H1 (cell line): ENCODE measurements around the gene SMARCD1.

Experiments used
- EZH2 ChIP-seq: fragments of 200-600 bp; sonication (generic); IDR thresholded peaks from 2 replicates; pipeline ENCODE4 v1.7.1; 2012; ENCODE audit warnings: low read depth, mild to moderate bottlenecking, moderate library complexity, low read length, inconsistent platforms; ENCODE audit not compliant: severe bottlenecking
- GABPA ChIP-seq: IDR thresholded peaks from 2 replicates; pipeline ENCODE4 v1.6.1; 2011; ENCODE audit warnings: mild to moderate bottlenecking, low read length, moderate library complexity, borderline replicate concordance; ENCODE audit not compliant: insufficient read depth
- NRF1 ChIP-seq: IDR thresholded peaks from 2 replicates; pipeline ENCODE4 v1.6.1; 2011; ENCODE audit warnings: mild to moderate bottlenecking, low read depth, low read length, improper control_type of control experiment
- POLR2A ChIP-seq, 2 experiments: IDR thresholded peaks; 1 replicate in 1 of 2; 2 replicates in 1 of 2; pipeline ENCODE4 v1.6.1; 2011; ENCODE audit warnings: low read depth in 2 of 2, low read length in 2 of 2, mild to moderate bottlenecking in 2 of 2; ENCODE audit errors: control extremely low read depth in 1 of 2
- RXRA ChIP-seq: IDR thresholded peaks from 2 replicates; pipeline ENCODE4 v1.6.1; 2011; ENCODE audit warnings: low read depth, mild to moderate bottlenecking, low read length, moderate library complexity; ENCODE audit not compliant: insufficient read depth
- ZNF274 ChIP-seq: IDR thresholded peaks from 2 replicates; pipeline ENCODE4 v1.7.0; 2012; ENCODE audit warnings: low read length, borderline replicate concordance; ENCODE audit errors: extremely low read depth
- TF ChIP-seq, protein P1 (sequence below), 3 experiments: IDR thresholded peaks; 1 replicate in 2 of 3; 2 replicates in 1 of 3; pipeline versions ENCODE4 v1.5.1 to v1.6.1; 2011; ENCODE audit warnings: low read length in 3 of 3, mild to moderate bottlenecking in 3 of 3, inconsistent platforms in 2 of 3, low read depth in 1 of 3, moderate library complexity in 1 of 3; ENCODE audit not compliant: insufficient read depth in 1 of 3; ENCODE audit errors: control extremely low read depth in 1 of 3

DNA sequence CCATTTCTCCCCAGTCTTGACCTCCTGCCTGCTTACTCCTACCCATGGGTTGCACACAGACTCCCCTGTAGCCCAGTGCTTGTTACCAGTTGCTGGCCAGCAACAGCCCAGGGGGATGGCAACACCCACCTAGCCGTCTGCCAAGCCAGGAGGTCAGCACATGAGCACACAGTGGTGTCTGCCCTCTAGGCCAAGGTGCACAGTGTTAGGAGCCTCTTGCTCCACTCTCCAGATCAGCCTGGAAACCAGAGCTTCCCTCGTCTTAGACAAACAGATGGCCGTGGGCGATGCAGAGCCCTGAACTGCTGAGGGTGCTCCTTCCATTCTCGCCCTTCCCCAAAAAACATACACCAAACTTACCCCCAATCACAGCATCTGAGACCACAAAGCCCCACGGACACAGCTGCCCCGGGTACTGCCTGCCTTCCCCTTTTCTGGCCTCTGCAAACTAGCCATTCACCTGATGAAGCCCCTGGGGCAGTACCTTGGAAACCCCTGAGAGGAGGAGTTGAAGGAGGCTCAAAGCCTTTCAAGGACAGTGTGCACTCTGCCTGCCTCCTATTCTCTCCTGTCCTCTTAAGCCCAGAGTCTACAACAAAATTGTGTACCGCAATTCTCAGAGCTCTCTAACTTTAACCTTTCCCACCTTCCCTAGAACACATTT, 17.6 kb downstream of the SMARCD1 start:
- TF ChIP-seq, protein P1, sequence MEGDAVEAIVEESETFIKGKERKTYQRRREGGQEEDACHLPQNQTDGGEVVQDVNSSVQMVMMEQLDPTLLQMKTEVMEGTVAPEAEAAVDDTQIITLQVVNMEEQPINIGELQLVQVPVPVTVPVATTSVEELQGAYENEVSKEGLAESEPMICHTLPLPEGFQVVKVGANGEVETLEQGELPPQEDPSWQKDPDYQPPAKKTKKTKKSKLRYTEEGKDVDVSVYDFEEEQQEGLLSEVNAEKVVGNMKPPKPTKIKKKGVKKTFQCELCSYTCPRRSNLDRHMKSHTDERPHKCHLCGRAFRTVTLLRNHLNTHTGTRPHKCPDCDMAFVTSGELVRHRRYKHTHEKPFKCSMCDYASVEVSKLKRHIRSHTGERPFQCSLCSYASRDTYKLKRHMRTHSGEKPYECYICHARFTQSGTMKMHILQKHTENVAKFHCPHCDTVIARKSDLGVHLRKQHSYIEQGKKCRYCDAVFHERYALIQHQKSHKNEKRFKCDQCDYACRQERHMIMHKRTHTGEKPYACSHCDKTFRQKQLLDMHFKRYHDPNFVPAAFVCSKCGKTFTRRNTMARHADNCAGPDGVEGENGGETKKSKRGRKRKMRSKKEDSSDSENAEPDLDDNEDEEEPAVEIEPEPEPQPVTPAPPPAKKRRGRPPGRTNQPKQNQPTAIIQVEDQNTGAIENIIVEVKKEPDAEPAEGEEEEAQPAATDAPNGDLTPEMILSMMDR (IDR thresholded peaks at IDR 0.05; ENCODE audit: control extremely low read depth in 1 of 3, insufficient read depth in 1 of 3, low read depth in 1 of 3, low read length in 3 of 3) = no peak
- TF ChIP-seq EZH2 = no peak
- TF ChIP-seq ZNF274 = no peak
- TF ChIP-seq NRF1 = no peak
- TF ChIP-seq GABPA = no peak
- no peak for TF ChIP-seq POLR2A (IDR thresholded peaks at IDR 0.05; ENCODE audit: control extremely low read depth in 1 of 2, low read depth in 2 of 2, low read length in 2 of 2)
- TF ChIP-seq RXRA = no peak
